DOHH2 (cell line): Measurements from ENCODE around the gene SDCBP2.

ENCODE experiments used
- H3F3A ChIP-seq: fragments of 200-600 bp; sonication (generic), shearing (Covaris generic); 2 replicates; pipeline ENCODE4 v1.6.0; 2016; ENCODE audit warnings: antibody characterized with exemption, mild to moderate bottlenecking; ENCODE audit not compliant: control insufficient read depth, insufficient read depth
- H3K27ac ChIP-seq: fragments of 200-600 bp; sonication (generic); 2 replicates; pipeline ENCODE4 v1.5.1; 2014; ENCODE audit warnings: low read depth, mild to moderate bottlenecking, low read length, moderate library complexity
- H3K27me3 ChIP-seq: fragments of 200-600 bp; sonication (generic); 2 replicates; pipeline ENCODE4 v1.6.1; 2014; ENCODE audit warnings: mild to moderate bottlenecking, low read length, mixed read lengths; ENCODE audit not compliant: control insufficient read depth
- H3K36me3 ChIP-seq: fragments of 200-600 bp; sonication (generic); 2 replicates; pipeline ENCODE4 v1.6.1; 2014; ENCODE audit warnings: mild to moderate bottlenecking, low read length, moderate library complexity, mixed read lengths; ENCODE audit not compliant: control insufficient read depth
- H3K4me1 ChIP-seq: fragments of 200-600 bp; sonication (generic); 2 replicates; pipeline ENCODE4 v1.6.1; 2014; ENCODE audit warnings: mild to moderate bottlenecking, low read length, mixed read lengths; ENCODE audit not compliant: control insufficient read depth
- H3K4me2 ChIP-seq: fragments of 200-600 bp; sonication (generic); 2 replicates; pipeline ENCODE4 v1.6.0; 2014; ENCODE audit warnings: mild to moderate bottlenecking, low read length, moderate library complexity
- H3K4me3 ChIP-seq: fragments of 200-600 bp; sonication (generic); 2 replicates; pipeline ENCODE4 v1.5.1; 2014; ENCODE audit warnings: mild to moderate bottlenecking, low read length, mixed read lengths
- H3K79me2 ChIP-seq: fragments of 200-600 bp; sonication (generic); 2 replicates; pipeline ENCODE4 v1.6.1; 2014; ENCODE audit warnings: mild to moderate bottlenecking, low read length, mixed read lengths; ENCODE audit not compliant: control insufficient read depth
- H3K9me2 ChIP-seq: fragments of 200-600 bp; sonication (generic); replicated peaks from 2 replicates; pipeline ENCODE4 v1.6.1; 2014; ENCODE audit warnings: mild to moderate bottlenecking, low read length, mixed read lengths; ENCODE audit not compliant: control insufficient read depth
- H3K9me3 ChIP-seq: fragments of 200-600 bp; sonication (generic); 2 replicates; pipeline ENCODE4 v1.6.1; 2014; ENCODE audit warnings: antibody characterized with exemption, low read length, mixed read lengths; ENCODE audit not compliant: control insufficient read depth, insufficient read depth
- H4K20me1 ChIP-seq: fragments of 200-600 bp; sonication (generic); 2 replicates; pipeline ENCODE4 v1.6.0; 2014; ENCODE audit warnings: low read depth, mild to moderate bottlenecking, antibody characterized with exemption, low read length, moderate library complexity; ENCODE audit not compliant: control insufficient read depth, insufficient read depth
- CTCF ChIP-seq: fragments of 200-600 bp; sonication (generic); IDR thresholded peaks from one replicate; pipeline ENCODE4 v1.5.1; 2014; ENCODE audit warnings: antibody characterized with exemption, mild to moderate bottlenecking, low read depth, low read length; ENCODE audit not compliant: poor library complexity, severe bottlenecking
- EZH2phosphoT487 ChIP-seq: fragments of 200-600 bp; sonication (generic); IDR thresholded peaks from 2 replicates; pipeline ENCODE4 v1.6.1; 2017; ENCODE audit warnings: borderline replicate concordance, mild to moderate bottlenecking, antibody characterized with exemption, low read length, moderate library complexity, mixed read lengths

SDCBP2 gene

GRCh38 chr20:1371830-1372539 is 43.0 kb upstream of the SDCBP2 start:
- peaks cover 82% of the 10 kb centered on the region for H3K36me3 ChIP-seq
- H3F3A ChIP-seq, result no peaks in the 10 kb centered on the region
- H3K27me3 ChIP-seq, result no peaks in the 10 kb centered on the region
- no peak overlapping the region for H3K4me3 ChIP-seq
- peaks cover 26% of the 10 kb centered on the region for H4K20me1 ChIP-seq
- H3K4me1 ChIP-seq, result peaks cover 10% of the 10 kb centered on the region
- TF ChIP-seq CTCF, result no peak
- no peak for TF ChIP-seq EZH2phosphoT487
- H3K79me2 ChIP-seq, result peaks cover 45% of the 10 kb centered on the region
- no peaks in the 10 kb centered on the region for H3K9me3 ChIP-seq
- no peak overlapping the region for H3K4me2 ChIP-seq
- H3K9me2 ChIP-seq, result no peaks in the 10 kb centered on the region
- no peak overlapping the region for H3K27ac ChIP-seq

GRCh38 chr20:1371202-1371782 is 42.4 kb upstream of the SDCBP2 start:
- H3K36me3 ChIP-seq, result peaks cover 78% of the 10 kb centered on the region
- no peaks in the 10 kb centered on the region for H3K9me3 ChIP-seq
- TF ChIP-seq EZH2phosphoT487 (no peak), CTCF (no peak)
- peaks cover 38% of the 10 kb centered on the region for H3K79me2 ChIP-seq
- H3K27ac ChIP-seq, result no peak overlapping the region
- H3K9me2 ChIP-seq, result no peaks in the 10 kb centered on the region
- H3F3A ChIP-seq, result no peaks in the 10 kb centered on the region
- H3K27me3 ChIP-seq, result no peaks in the 10 kb centered on the region
- no peak overlapping the region for H3K4me3 ChIP-seq
- H4K20me1 ChIP-seq, result peaks cover 21% of the 10 kb centered on the region
- peaks cover 5% of the 10 kb centered on the region; the same call in 1 of the 2 replicates for H3K4me1 ChIP-seq
- no peak overlapping the region for H3K4me2 ChIP-seq

GRCh38 chr20:1370548-1371110 is 41.7 kb upstream of the SDCBP2 start:
- Histone ChIP-seq H3K9me3 (no peaks in the 10 kb centered on the region), H3K4me3 (no peak overlapping the region), H3F3A (no peaks in the 10 kb centered on the region), H3K4me2 (no peak overlapping the region), H3K27me3 (no peaks in the 10 kb centered on the region), H3K4me1 (no peaks in the 10 kb centered on the region), H3K9me2 (no peaks in the 10 kb centered on the region), H3K27ac (no peak overlapping the region), H3K36me3 (peaks cover 74% of the 10 kb centered on the region), H3K79me2 (peaks cover 32% of the 10 kb centered on the region), H4K20me1 (peaks cover 15% of the 10 kb centered on the region)
- TF ChIP-seq EZH2phosphoT487 (no peak), CTCF (no peak)
